Measurements from ENCODE around the gene RFX2.
"Not testable (repeated sequence)": the region's sequence is repeated elsewhere in the genome, so short reads cannot be mapped to it uniquely, and the experiment has no call there.

Gene RFX2

DNA sequence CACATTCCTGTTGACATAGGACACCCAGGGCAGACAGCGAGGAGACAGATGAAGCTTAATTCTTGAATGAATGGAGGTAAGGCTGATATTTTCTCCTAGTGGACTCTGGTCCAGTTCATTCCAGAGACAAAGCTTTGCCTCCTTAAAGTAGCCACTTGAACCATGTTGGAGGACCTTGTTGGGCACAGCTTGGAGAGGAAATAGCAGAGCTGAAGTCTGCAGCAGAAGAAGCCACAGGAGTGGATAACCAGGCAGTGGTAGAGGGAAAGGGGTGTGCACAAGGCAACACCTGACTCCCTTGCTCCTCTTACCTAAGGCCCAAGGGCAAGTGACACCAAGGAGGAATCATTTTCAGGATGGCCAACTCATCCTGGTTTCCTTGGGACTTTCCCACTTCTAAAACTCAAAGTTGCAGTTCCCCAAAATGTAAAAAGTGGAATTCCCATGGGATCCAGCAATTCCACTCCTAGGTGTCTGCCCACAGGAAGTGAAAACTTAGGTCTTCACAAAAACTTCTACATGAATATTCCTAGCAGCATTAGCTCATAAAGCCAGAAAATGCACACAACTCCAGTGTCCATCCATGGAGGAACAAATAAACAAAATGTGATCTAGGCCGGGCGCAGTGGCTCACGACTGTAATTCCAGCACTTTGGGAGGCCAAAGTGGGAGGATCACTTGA lies 6.6 kb upstream of the RFX2 start:
- TF ChIP-seq, protein P1, sequence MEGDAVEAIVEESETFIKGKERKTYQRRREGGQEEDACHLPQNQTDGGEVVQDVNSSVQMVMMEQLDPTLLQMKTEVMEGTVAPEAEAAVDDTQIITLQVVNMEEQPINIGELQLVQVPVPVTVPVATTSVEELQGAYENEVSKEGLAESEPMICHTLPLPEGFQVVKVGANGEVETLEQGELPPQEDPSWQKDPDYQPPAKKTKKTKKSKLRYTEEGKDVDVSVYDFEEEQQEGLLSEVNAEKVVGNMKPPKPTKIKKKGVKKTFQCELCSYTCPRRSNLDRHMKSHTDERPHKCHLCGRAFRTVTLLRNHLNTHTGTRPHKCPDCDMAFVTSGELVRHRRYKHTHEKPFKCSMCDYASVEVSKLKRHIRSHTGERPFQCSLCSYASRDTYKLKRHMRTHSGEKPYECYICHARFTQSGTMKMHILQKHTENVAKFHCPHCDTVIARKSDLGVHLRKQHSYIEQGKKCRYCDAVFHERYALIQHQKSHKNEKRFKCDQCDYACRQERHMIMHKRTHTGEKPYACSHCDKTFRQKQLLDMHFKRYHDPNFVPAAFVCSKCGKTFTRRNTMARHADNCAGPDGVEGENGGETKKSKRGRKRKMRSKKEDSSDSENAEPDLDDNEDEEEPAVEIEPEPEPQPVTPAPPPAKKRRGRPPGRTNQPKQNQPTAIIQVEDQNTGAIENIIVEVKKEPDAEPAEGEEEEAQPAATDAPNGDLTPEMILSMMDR (IDR thresholded peaks at IDR 0.05; ENCODE audit: low read length, missing control alignments), result no peak
- H3K4me3 ChIP-seq (replicated peaks; ENCODE audit: low read depth, low read length), result no peak overlapping the region
- DNase-seq (ENCODE audit: low read depth), result no peak

DNA sequence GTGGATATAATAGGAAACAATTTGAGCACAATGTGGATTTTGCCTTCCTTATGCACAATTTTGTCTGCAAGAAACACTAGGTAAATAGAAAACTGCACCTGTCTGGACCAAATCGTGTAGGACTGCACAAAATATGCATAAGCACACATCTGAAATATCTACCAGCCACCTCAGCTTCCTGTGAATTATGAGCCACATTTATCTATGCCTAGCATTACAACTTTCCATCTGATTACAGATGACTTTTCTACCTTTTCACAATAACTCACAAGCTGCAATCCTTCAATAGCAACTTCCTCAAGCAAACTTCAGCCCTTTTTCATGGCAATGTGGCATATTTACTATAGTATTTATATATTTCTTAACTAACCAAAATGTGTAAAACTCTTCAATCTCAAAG lies 5.7 kb upstream of the RFX2 start:
- TF ChIP-seq, protein P1 (IDR thresholded peaks at IDR 0.05; ENCODE audit: low read length, missing control alignments), result no peak
- H3K4me3 ChIP-seq (replicated peaks; ENCODE audit: low read depth, low read length), result no peak overlapping the region
- DNase-seq (ENCODE audit: low read depth), result no peak

DNA sequence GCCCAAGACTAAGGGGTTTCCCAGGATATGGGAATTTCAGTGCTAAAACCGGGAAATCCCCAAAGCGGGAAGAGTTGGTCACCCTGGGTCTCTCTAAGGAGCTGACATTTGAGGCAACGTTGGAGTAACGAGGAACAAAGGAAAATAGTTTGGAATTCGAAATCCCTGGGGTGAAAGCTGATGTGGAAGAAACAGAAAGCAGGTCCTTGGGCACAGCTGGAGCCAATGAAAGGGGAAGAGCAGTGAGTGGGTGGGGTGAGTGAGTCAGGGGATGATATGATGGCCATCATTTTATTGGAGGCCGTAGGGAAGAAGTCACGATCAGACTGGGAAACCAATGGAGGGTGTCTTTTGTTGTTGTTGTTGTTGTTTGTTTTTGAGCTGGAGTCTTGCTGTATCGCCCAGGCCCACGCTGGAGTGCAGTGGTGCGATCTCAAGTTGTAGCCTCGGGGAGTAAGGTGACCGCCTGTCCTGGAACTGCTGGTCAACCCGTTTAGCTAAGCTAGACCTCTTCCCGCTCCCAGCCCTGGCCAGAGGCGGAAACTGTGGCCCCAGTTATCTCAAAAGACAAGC lies 3.4 kb upstream of the RFX2 start:
- TF ChIP-seq, protein P1 (IDR thresholded peaks at IDR 0.05; ENCODE audit: low read length, missing control alignments), result no peak
- no peak overlapping the region for H3K4me3 ChIP-seq (replicated peaks; ENCODE audit: low read depth, low read length)
- no peak for DNase-seq (ENCODE audit: low read depth)

DNA sequence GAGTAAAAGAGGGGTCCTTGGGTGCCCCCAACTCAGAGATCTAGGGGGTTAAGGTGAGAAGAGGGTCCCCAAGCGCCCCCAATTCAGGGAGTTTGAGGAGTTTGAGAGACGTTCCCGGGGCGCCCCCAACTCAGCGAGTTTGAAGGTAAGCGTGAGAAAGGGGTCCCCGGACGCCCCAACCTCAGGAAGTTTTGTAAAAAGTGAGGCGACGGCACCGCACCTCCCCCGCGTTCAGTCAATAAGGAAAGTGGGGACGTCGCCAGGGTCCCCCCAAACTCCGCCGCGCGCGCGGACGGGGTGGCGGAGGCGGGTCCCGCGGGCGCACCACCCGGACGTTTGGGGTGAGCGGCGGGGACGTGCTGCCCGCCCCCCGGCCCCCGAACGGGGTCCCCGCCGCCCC lies 353 bp downstream of the RFX2 start:
- TF ChIP-seq, protein P1 (IDR thresholded peaks at IDR 0.05; ENCODE audit: low read length, missing control alignments), result no peak
- DNase-seq (ENCODE audit: low read depth), result no peak
- peak overlapping the region; percentile 62 for H3K4me3 ChIP-seq (replicated peaks; ENCODE audit: low read depth, low read length)

DNA sequence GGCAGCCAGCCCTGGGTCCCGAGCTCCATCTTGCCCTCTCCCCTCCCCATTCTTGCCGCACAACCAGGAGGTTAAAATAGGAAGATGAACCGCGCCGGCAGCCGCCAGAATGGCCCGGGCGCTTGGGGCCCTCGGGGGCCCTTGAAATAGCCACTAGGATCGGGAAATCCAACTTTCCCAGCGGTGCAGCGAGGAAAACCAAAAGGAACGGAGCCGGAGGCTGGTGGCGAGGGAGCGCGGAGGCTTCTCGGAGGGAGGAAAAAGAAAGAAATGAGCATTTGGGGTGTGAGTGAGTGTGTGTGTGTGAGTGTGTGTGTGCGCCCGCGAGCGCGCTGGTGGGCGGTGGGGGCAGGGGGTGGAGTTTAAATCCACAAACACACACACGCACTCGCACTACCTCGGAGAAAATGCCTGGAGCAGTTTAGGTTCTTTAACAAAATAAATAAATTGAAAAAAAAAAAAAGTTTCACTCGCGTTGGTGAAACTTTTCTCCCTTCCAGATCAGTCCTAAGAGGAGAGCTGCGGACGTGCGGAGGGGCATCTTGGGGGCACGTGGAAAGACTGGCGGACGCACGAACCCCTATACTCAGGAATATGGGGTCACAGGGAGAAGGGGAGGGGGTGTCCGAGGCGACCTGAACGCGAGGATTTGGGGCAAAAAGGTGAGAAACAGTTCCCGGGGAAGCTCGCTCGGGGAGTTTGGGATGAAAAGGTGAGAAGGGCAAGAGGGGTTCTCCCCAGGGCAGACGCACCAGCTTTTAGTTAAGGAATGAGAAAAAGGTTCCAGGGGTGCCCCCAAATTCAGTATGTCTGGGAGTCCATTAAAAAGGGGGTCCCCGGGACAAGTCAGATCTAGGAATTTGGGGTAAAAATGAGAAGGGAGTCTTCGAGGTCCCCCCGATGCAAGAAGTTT lies 1.3 kb downstream of the RFX2 start:
- TF ChIP-seq, protein P1 (IDR thresholded peaks at IDR 0.05; ENCODE audit: low read length, missing control alignments), result no peak
- DNase-seq (ENCODE audit: low read depth), result peak; percentile 75
- peak overlapping the region; percentile 62 for H3K4me3 ChIP-seq (replicated peaks; ENCODE audit: low read depth, low read length)

DNA sequence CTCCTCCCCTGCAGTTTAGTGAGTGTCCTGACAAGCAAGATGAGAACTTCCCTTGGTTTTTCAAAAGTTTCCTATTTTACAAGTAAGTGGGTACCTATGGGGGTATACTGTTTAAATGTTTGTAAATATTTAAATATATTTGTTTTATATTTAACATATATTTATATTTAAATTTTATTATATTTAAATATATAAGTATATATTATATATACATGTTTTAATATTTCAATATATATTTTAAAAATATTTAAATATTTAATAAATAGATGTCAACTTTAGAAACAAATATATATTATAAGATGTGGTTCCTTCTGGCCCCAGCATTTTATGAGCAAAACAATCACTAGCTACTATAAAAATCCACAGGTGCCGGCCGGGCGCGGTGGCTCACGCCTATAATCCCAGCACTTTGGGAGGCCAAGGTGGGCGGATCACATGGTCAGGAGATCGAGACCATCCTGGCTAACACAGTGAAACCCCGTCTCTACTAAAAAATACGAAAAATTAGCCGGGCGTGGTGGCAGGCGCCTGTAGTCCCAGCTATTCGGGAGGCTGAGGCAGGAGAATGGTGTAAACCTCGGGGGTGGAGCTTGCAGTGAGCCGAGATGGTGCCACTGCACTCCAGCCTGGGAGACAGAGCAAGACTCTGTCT lies 3.5 kb downstream of the RFX2 start:
- DNase-seq (ENCODE audit: low read depth); H3K4me3 ChIP-seq (replicated peaks; ENCODE audit: low read depth, low read length): not testable (repeated sequence)

DNA sequence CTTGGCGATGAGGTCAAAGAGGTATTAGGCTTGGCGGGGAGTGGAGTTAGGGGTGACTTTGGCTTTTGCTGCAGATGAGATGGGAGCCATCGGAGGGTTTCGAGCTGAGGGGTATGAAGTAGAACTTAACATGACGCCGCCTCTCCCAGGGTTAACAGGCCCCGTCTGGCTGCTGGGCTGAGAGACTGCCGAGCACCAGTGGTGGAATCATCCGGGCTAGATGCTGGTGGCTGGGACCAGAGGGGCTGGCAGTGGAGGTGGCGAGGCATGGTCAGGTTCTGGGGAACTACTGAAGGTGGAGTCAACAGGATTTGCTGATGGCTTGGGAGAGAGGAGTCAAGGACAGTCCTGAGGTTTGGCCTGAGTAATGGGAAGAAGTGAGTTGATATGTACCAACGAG lies 4.9 kb downstream of the RFX2 start:
- H3K4me3 ChIP-seq (replicated peaks; ENCODE audit: low read depth, low read length), result no peak overlapping the region
- TF ChIP-seq, protein P1 (IDR thresholded peaks at IDR 0.05; ENCODE audit: low read length, missing control alignments), result no peak
- DNase-seq (ENCODE audit: low read depth), result no peak
